H9 (cell line): ENCODE measurements around the gene ELOVL2. TPM values are rescaled to one million over a fixed set of nuclear protein-coding genes. Genes with fewer than 3 reads are reported as not detected.

ENCODE experiments used
- DNase-seq: peaks from one replicate; pipeline ENCODE4 v3.0.0-alpha.2; 2017
- H2AFZ ChIP-seq: one replicate; pipeline ENCODE4 v1.6.1; 2013; ENCODE audit warnings: mild to moderate bottlenecking, low read length, control low read depth, moderate library complexity
- H2AK5ac ChIP-seq: 2 replicates; pipeline ENCODE4 v1.6.1; 2013; ENCODE audit warnings: low read length, control low read depth, mixed read lengths; ENCODE audit not compliant: insufficient read length
- H2BK120ac ChIP-seq: one replicate; pipeline ENCODE4 v1.6.1; 2013; ENCODE audit warnings: low read depth, mild to moderate bottlenecking, low read length, control low read depth, inconsistent platforms; ENCODE audit not compliant: poor library complexity, severe bottlenecking
- H2BK12ac ChIP-seq: 2 replicates; pipeline ENCODE4 v1.6.1; 2013; ENCODE audit warnings: low read length, control low read depth, mixed read lengths, low read depth; ENCODE audit not compliant: insufficient read length
- H2BK15ac ChIP-seq: 2 replicates; pipeline ENCODE4 v1.6.1; 2013; ENCODE audit warnings: low read depth, low read length, control low read depth
- H2BK20ac ChIP-seq: one replicate; pipeline ENCODE4 v1.6.1; 2013; ENCODE audit warnings: low read depth, mild to moderate bottlenecking, low read length, control low read depth, inconsistent platforms; ENCODE audit not compliant: poor library complexity, severe bottlenecking
- H2BK5ac ChIP-seq: 2 replicates; pipeline ENCODE4 v1.6.1; 2013; ENCODE audit warnings: low read length, control low read depth, mixed read lengths; ENCODE audit not compliant: insufficient read length
- H3K14ac ChIP-seq: 2 replicates; pipeline ENCODE4 v1.6.1; 2013; ENCODE audit warnings: low read length, control low read depth; ENCODE audit not compliant: insufficient read depth
- H3K18ac ChIP-seq: 2 replicates; pipeline ENCODE4 v1.6.1; 2013; ENCODE audit warnings: low read depth, mild to moderate bottlenecking, mixed read lengths, low read length, control low read depth; ENCODE audit not compliant: insufficient read length
- H3K23ac ChIP-seq: 2 replicates; pipeline ENCODE4 v1.6.1; 2013; ENCODE audit warnings: low read length, control low read depth, mixed read lengths, low read depth; ENCODE audit not compliant: insufficient read length
- H3K23me2 ChIP-seq: 2 replicates; pipeline ENCODE4 v1.6.1; 2013; ENCODE audit warnings: low read depth, mild to moderate bottlenecking, mixed read lengths, low read length, control low read depth; ENCODE audit not compliant: insufficient read length, poor library complexity, severe bottlenecking
- H3K27ac ChIP-seq: 2 replicates; pipeline ENCODE4 v1.5.1; 2013; ENCODE audit warnings: low read length, control low read depth, mixed read lengths, low read depth; ENCODE audit not compliant: insufficient read length
- H3K27me3 ChIP-seq: 2 replicates; pipeline ENCODE4 v1.6.1; 2013; ENCODE audit warnings: low read length, control low read depth, inconsistent platforms; ENCODE audit not compliant: insufficient read depth
- H3K4ac ChIP-seq: 2 replicates; pipeline ENCODE4 v1.6.1; 2013; ENCODE audit warnings: low read depth, mild to moderate bottlenecking, control low read depth, inconsistent platforms, low read length, moderate library complexity
- H3K4me1 ChIP-seq: 2 replicates; pipeline ENCODE4 v1.6.1; 2013; ENCODE audit warnings: low read length, control low read depth, inconsistent platforms; ENCODE audit not compliant: insufficient read depth
- H3K4me2 ChIP-seq: 2 replicates; pipeline ENCODE4 v1.6.1; 2013; ENCODE audit warnings: low read length, control low read depth, mixed read lengths; ENCODE audit not compliant: insufficient read length, insufficient read depth
- H3K56ac ChIP-seq: 2 replicates; pipeline ENCODE4 v1.6.1; 2013; ENCODE audit warnings: low read depth, mild to moderate bottlenecking, mixed read lengths, low read length, control low read depth; ENCODE audit not compliant: insufficient read length
- H3K79me1 ChIP-seq: 2 replicates; pipeline ENCODE4 v1.6.1; 2013; ENCODE audit warnings: low read depth, mild to moderate bottlenecking, moderate library complexity, low read length, control low read depth, inconsistent platforms; ENCODE audit not compliant: insufficient read depth, poor library complexity, severe bottlenecking
- H3K79me2 ChIP-seq: 2 replicates; pipeline ENCODE4 v1.6.1; 2013; ENCODE audit warnings: low read length, control low read depth, inconsistent platforms; ENCODE audit not compliant: insufficient read depth
- H3K9ac ChIP-seq: 2 replicates; pipeline ENCODE4 v1.6.1; 2013; ENCODE audit warnings: low read length, control low read depth, mixed read lengths; ENCODE audit not compliant: insufficient read length; ENCODE audit errors: extremely low read depth
- H3K9me3 ChIP-seq: one replicate; pipeline ENCODE4 v1.6.1; 2013; ENCODE audit warnings: low read depth, low read length, inconsistent platforms; ENCODE audit not compliant: control insufficient read depth
- H3T11ph ChIP-seq: one replicate; pipeline ENCODE4 v1.6.1; 2013; ENCODE audit warnings: mild to moderate bottlenecking, low read length, control low read depth, inconsistent platforms
- H4K20me1 ChIP-seq: one replicate; pipeline ENCODE4 v1.6.1; 2013; ENCODE audit not compliant: control insufficient read depth, insufficient read length, insufficient read depth
- H4K5ac ChIP-seq: 2 replicates; pipeline ENCODE4 v1.6.1; 2013; ENCODE audit warnings: low read depth, mild to moderate bottlenecking, mixed read lengths, low read length, control low read depth; ENCODE audit not compliant: insufficient read length
- H4K8ac ChIP-seq: replicated peaks from 2 replicates; pipeline ENCODE4 v1.6.1; 2013; ENCODE audit warnings: low read length, control low read depth, mixed read lengths, low read depth; ENCODE audit not compliant: insufficient read length
- H4K91ac ChIP-seq: 2 replicates; pipeline ENCODE4 v1.6.1; 2013; ENCODE audit warnings: low read depth, mild to moderate bottlenecking, moderate library complexity, mixed read lengths, low read length, control low read depth; ENCODE audit not compliant: insufficient read length
- H3K27ac Mint-ChIP-seq, 3 experiments: 2 replicates in 2 of 3; 3 replicates in 1 of 3; pipeline ENCODE4 v1.8.0; 2020 to 2021; ENCODE audit warnings: mixed read lengths in 3 of 3, mild to moderate bottlenecking in 1 of 3, moderate library complexity in 1 of 3
- H3K27me3 Mint-ChIP-seq: 2 replicates; pipeline ENCODE4 v1.8.0; 2021; ENCODE audit warnings: low read depth, mild to moderate bottlenecking, moderate library complexity, mixed read lengths
- H3K36me3 Mint-ChIP-seq, 3 experiments: 2 replicates in 2 of 3; 3 replicates in 1 of 3; pipeline ENCODE4 v1.8.0; 2020 to 2021; ENCODE audit warnings: low read depth in 3 of 3, mixed read lengths in 3 of 3; ENCODE audit not compliant: insufficient read depth in 1 of 3
- H3K4me1 Mint-ChIP-seq, 2 experiments: 2 replicates each; pipeline ENCODE4 v1.8.0; 2020; ENCODE audit warnings: mixed read lengths in 2 of 2
- H3K4me3 Mint-ChIP-seq, 2 experiments: 2 replicates in 1 of 2; 3 replicates in 1 of 2; pipeline ENCODE4 v1.8.0; 2020 to 2021; ENCODE audit warnings: mild to moderate bottlenecking in 2 of 2, mixed read lengths in 2 of 2, moderate library complexity in 1 of 2
- H3K9me3 Mint-ChIP-seq, 2 experiments: 2 replicates in 1 of 2; 3 replicates in 1 of 2; pipeline ENCODE4 v1.8.0; 2020; ENCODE audit warnings: mild to moderate bottlenecking in 2 of 2, mixed read lengths in 2 of 2, moderate library complexity in 1 of 2
- WGBS: extraction: QIAGEN DNeasy Blood & Tissue Kit; methylation state at CpG from one replicate; pipeline ENCODE4 v1.1.7; 2013; ENCODE audit warnings: missing lambda C conversion rate, low lambda C conversion rate, mixed read lengths; ENCODE audit not compliant: insufficient read length; ENCODE audit errors: extremely low coverage; 5-methylcytosine and 5-hydroxymethylcytosine counted together
- total RNA-seq: library from RNA; stranded (reverse); gene quantifications from 2 replicates; pipeline ENCODE4 v1.2.1, GENCODE V29; 2021
- TF ChIP-seq, protein P1 (sequence below): fragments of 200-600 bp; sonication (generic); conservative IDR thresholded peaks from 3 replicates; pipeline ENCODE4 v1.8.0; 2021; ENCODE audit warnings: antibody characterized with exemption, mild to moderate bottlenecking

ELOVL2 gene
- total RNA-seq, 1 experiment from 2014 or later = 0.57 TPM

DNA sequence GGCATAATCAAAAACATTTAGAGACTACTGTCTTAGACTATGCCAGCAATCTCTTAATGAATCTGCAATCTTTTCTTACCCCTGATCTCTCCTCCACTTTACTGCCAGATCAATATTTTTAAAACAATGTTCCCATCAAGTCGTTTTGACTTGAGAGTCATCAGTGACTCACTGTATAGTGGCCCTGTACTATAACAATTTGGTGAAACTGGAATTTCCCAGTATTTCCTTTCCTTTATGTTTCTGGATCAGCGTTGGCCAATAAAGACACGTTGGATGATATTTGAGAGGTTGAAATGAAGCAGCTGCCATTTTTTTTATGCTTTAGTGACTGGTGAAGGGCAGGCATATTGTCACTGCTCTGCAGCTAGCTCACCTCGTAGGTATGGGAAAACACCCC lies 39.4 kb upstream of the ELOVL2 start:
- TF ChIP-seq, protein P1, sequence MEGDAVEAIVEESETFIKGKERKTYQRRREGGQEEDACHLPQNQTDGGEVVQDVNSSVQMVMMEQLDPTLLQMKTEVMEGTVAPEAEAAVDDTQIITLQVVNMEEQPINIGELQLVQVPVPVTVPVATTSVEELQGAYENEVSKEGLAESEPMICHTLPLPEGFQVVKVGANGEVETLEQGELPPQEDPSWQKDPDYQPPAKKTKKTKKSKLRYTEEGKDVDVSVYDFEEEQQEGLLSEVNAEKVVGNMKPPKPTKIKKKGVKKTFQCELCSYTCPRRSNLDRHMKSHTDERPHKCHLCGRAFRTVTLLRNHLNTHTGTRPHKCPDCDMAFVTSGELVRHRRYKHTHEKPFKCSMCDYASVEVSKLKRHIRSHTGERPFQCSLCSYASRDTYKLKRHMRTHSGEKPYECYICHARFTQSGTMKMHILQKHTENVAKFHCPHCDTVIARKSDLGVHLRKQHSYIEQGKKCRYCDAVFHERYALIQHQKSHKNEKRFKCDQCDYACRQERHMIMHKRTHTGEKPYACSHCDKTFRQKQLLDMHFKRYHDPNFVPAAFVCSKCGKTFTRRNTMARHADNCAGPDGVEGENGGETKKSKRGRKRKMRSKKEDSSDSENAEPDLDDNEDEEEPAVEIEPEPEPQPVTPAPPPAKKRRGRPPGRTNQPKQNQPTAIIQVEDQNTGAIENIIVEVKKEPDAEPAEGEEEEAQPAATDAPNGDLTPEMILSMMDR = no peak
- Histone ChIP-seq H3K4me2 (no peak overlapping the region), H3K4ac (no peak overlapping the region), H2BK120ac (no peak overlapping the region), H3K27me3 (no peaks in the 10 kb centered on the region), H2BK15ac (no peak overlapping the region), H3K27ac (no peak overlapping the region), H3K14ac (no peak overlapping the region), H3K56ac (no peak overlapping the region), H3T11ph (no peak overlapping the region), H3K18ac (no peak overlapping the region), H2BK5ac (no peak overlapping the region), H3K4me1 (no peaks in the 10 kb centered on the region), H3K23ac (no peak overlapping the region), H3K79me1 (no peaks in the 10 kb centered on the region), H2BK20ac (no peak overlapping the region), H3K9me3 (no peaks in the 10 kb centered on the region), H3K23me2 (no peaks in the 10 kb centered on the region), H4K20me1 (no peaks in the 10 kb centered on the region), H2BK12ac (no peak overlapping the region), H2AFZ (no peak overlapping the region), H3K9ac (no peak overlapping the region), H2AK5ac (no peak overlapping the region), H4K5ac (no peak overlapping the region), H4K91ac (no peak overlapping the region), H4K8ac (no peak overlapping the region), H3K79me2 (no peaks in the 10 kb centered on the region)
- H3K9me3 Mint-ChIP-seq = no peaks in the 10 kb centered on the region; a peak in 1 of 5 replicates
- H3K36me3 Mint-ChIP-seq = no peaks in the 10 kb centered on the region
- no peaks in the 10 kb centered on the region for H3K27me3 Mint-ChIP-seq
- no CpG with 5 or more reads among the region's 4 CpGs for WGBS
- H3K4me3 Mint-ChIP-seq = no peak overlapping the region
- no peak for DNase-seq
- H3K4me1 Mint-ChIP-seq = no peaks in the 10 kb centered on the region
- H3K27ac Mint-ChIP-seq = no peak overlapping the region
